ENCODE data around the gene PRR3.

PRR3 gene

GRCh38 chr6:30510419-30511168 lies 46.5 kb upstream of the PRR3 start:
- no peak for ATAC-seq
- no peak for TF ChIP-seq POU6F1 (CRISPR knock-in tag; IDR thresholded peaks at IDR 0.05; ENCODE audit: borderline replicate concordance, low read depth)
- no peak for TF ChIP-seq CSDC2 (CRISPR knock-in tag; IDR thresholded peaks at IDR 0.05)
- TF ChIP-seq BACH2 (CRISPR knock-in tag; IDR thresholded peaks at IDR 0.05; ENCODE audit: borderline replicate concordance): no peak
- no peak for TF ChIP-seq ZFP3 (CRISPR knock-in tag; IDR thresholded peaks at IDR 0.05)
- TF ChIP-seq ZNF565 (CRISPR knock-in tag; conservative IDR thresholded peaks at IDR 0.05; ENCODE audit: low read depth): no peak
- TF ChIP-seq ZNF8 (CRISPR knock-in tag; IDR thresholded peaks at IDR 0.05): no peak
- TF ChIP-seq GLIS3 (CRISPR knock-in tag; IDR thresholded peaks at IDR 0.05): no peak
- TF ChIP-seq TCF4 (CRISPR knock-in tag; IDR thresholded peaks at IDR 0.05; ENCODE audit: borderline replicate concordance): no peak
- no peak for TF ChIP-seq ZNF70 (CRISPR knock-in tag; IDR thresholded peaks at IDR 0.05)
- no peak for TF ChIP-seq ESRRG (CRISPR knock-in tag; IDR thresholded peaks at IDR 0.05)

GRCh38 chr6:30511169-30511546 lies 45.9 kb upstream of the PRR3 start:
- TF ChIP-seq ZNF8 (CRISPR knock-in tag; IDR thresholded peaks at IDR 0.05) (no peak), ZC3H10 (CRISPR knock-in tag; IDR thresholded peaks at IDR 0.05) (no peak), OSR1 (CRISPR knock-in tag; IDR thresholded peaks at IDR 0.05) (no peak), CSRNP3 (CRISPR knock-in tag; IDR thresholded peaks at IDR 0.05) (no peak), TSHZ2 (CRISPR knock-in tag; IDR thresholded peaks at IDR 0.05) (no peak), TCF4 (CRISPR knock-in tag; IDR thresholded peaks at IDR 0.05; ENCODE audit: borderline replicate concordance) (no peak), BACH2 (CRISPR knock-in tag; IDR thresholded peaks at IDR 0.05; ENCODE audit: borderline replicate concordance) (no peak), GLIS3 (CRISPR knock-in tag; IDR thresholded peaks at IDR 0.05) (no peak), PATZ1 (CRISPR knock-in tag; IDR thresholded peaks at IDR 0.05; ENCODE audit: borderline replicate concordance) (no peak), CREB5 (CRISPR knock-in tag; IDR thresholded peaks at IDR 0.05; ENCODE audit: low read depth) (no peak)
- ATAC-seq: no peak; the same call in 2 of the 3 replicates

- TF ChIP-seq ZFP30 (CRISPR knock-in tag; IDR thresholded peaks at IDR 0.05): no peak
- TF ChIP-seq ZNF565 (CRISPR knock-in tag; conservative IDR thresholded peaks at IDR 0.05; ENCODE audit: low read depth): no peak
- TF ChIP-seq PATZ1 (CRISPR knock-in tag; IDR thresholded peaks at IDR 0.05; ENCODE audit: borderline replicate concordance): no peak
- no peak for TF ChIP-seq TOX (CRISPR knock-in tag; IDR thresholded peaks at IDR 0.05; ENCODE audit: borderline replicate concordance)
- no peak for TF ChIP-seq TSHZ2 (CRISPR knock-in tag; IDR thresholded peaks at IDR 0.05)
- no peak for ATAC-seq
Measured at GRCh38 chr6:30513451-30513850, 43.6 kb upstream of the PRR3 start.
